IMR-90 (cell line): Measurements from ENCODE around the gene ANGPTL4. TPM values are rescaled to one million over a fixed set of nuclear protein-coding genes. Genes with fewer than 3 reads are reported as not detected.

ENCODE experiments used
- ATAC-seq: fragments of 200-7000 bp; cut with Tn5 transposase; 2 replicates; pipeline ENCODE4 v1.9.1; 2020; ENCODE audit warnings: low read depth, mild to moderate bottlenecking, moderate library complexity
- BruUV-seq: library from RNA; stranded (reverse); fragments of 400-500 nt; replicated peaks from 2 replicates; lab custom pipeline; 2021; lab: Mats Ljungman, UMichigan
- CTCF ChIA-PET: fragments of 300-600 bp; formaldehyde crosslinking; extraction: SDS; loops from one replicate; lab custom pipeline; 2021; ENCODE audit warnings: antibody characterized with exemption; lab: Yijun Ruan, JAX
- POLR2A ChIA-PET: fragments of 300-600 bp; sonication (Branson Sonifier 250); formaldehyde crosslinking; loops from one replicate; lab custom pipeline; 2022; ENCODE audit warnings: antibody characterized with exemption; ENCODE audit not compliant: unreplicated experiment; lab: Charles Lee
- DNase-seq: peaks from one replicate; pipeline ENCODE4 v3.0.0; 2013
- H2AFZ ChIP-seq: replicated peaks from 2 replicates; pipeline ENCODE3; 2013; ENCODE audit warnings: low read length, mild to moderate bottlenecking; ENCODE audit not compliant: poor library complexity
- H2AK5ac ChIP-seq: 2 replicates; pipeline ENCODE4 v1.6.1; 2013; ENCODE audit warnings: low read depth, low read length, inconsistent platforms
- H2AK9ac ChIP-seq: replicated peaks from 2 replicates; pipeline ENCODE3; 2013; ENCODE audit warnings: mild to moderate bottlenecking, low read depth, low read length, moderate library complexity; ENCODE audit not compliant: poor library complexity
- H2BK120ac ChIP-seq: 2 replicates; pipeline ENCODE4 v1.6.1; 2013; ENCODE audit warnings: low read depth, low read length, inconsistent platforms
- H2BK15ac ChIP-seq: 3 replicates; pipeline ENCODE4 v1.6.1; 2013; ENCODE audit warnings: low read depth, low read length, inconsistent platforms
- H2BK20ac ChIP-seq: 2 replicates; pipeline ENCODE4 v1.6.1; 2013; ENCODE audit warnings: low read depth, mild to moderate bottlenecking, inconsistent platforms, low read length, moderate library complexity
- H2BK5ac ChIP-seq: 2 replicates; pipeline ENCODE4 v1.6.1; 2013; ENCODE audit warnings: mild to moderate bottlenecking, low read depth, low read length, inconsistent platforms; ENCODE audit not compliant: poor library complexity, severe bottlenecking
- H3K14ac ChIP-seq: replicated peaks from 2 replicates; pipeline ENCODE4 v1.6.1; 2013; ENCODE audit warnings: low read depth, low read length, inconsistent platforms
- H3K18ac ChIP-seq: 2 replicates; pipeline ENCODE4 v1.6.1; 2013; ENCODE audit warnings: low read depth, low read length, control low read depth
- H3K23ac ChIP-seq: 2 replicates; pipeline ENCODE4 v1.6.1; 2013; ENCODE audit warnings: low read depth, low read length, inconsistent platforms
- H3K27ac ChIP-seq: 2 replicates; pipeline ENCODE4 v1.5.1; 2013; ENCODE audit warnings: mild to moderate bottlenecking, control low read depth, low read length; ENCODE audit not compliant: insufficient read depth
- H3K27me3 ChIP-seq: 2 replicates; pipeline ENCODE4 v1.6.1; 2013; ENCODE audit warnings: low read length; ENCODE audit not compliant: control insufficient read depth, insufficient read depth
- H3K36me3 ChIP-seq: 2 replicates; pipeline ENCODE4 v1.6.1; 2013; ENCODE audit warnings: low read length, mixed read lengths; ENCODE audit not compliant: control insufficient read depth, insufficient read depth
- H3K4ac ChIP-seq: 2 replicates; pipeline ENCODE4 v1.6.1; 2013; ENCODE audit warnings: low read depth, low read length, inconsistent platforms
- H3K4me1 ChIP-seq: 2 replicates; pipeline ENCODE4 v1.6.1; 2013; ENCODE audit warnings: low read length, mixed read lengths; ENCODE audit not compliant: control insufficient read depth, insufficient read depth
- H3K4me2 ChIP-seq: 2 replicates; pipeline ENCODE4 v1.6.1; 2013; ENCODE audit warnings: low read depth, mild to moderate bottlenecking, control low read depth, low read length, moderate library complexity
- H3K4me3 ChIP-seq: 2 replicates; pipeline ENCODE4 v1.5.1; 2013; ENCODE audit warnings: low read depth, mild to moderate bottlenecking, control low read depth, low read length, moderate library complexity; ENCODE audit not compliant: insufficient read depth
- H3K56ac ChIP-seq: 2 replicates; pipeline ENCODE4 v1.6.1; 2013; ENCODE audit warnings: low read length, inconsistent platforms; ENCODE audit not compliant: insufficient read depth; ENCODE audit errors: extremely low read depth
- H3K79me1 ChIP-seq, 2 experiments: 2 replicates each; pipeline ENCODE4 v1.6.1; 2013; ENCODE audit warnings: low read length in 2 of 2, inconsistent platforms in 1 of 2, low read depth in 1 of 2
- H3K9ac ChIP-seq: 2 replicates; pipeline ENCODE4 v1.6.1; 2013; ENCODE audit warnings: low read depth, low read length, control low read depth
- H3K9me1 ChIP-seq: 2 replicates; pipeline ENCODE4 v1.6.1; 2013; ENCODE audit warnings: low read length, inconsistent platforms; ENCODE audit not compliant: insufficient read depth
- H3K9me3 ChIP-seq: 2 replicates; pipeline ENCODE4 v1.6.1; 2013; ENCODE audit warnings: low read length; ENCODE audit not compliant: control insufficient read depth, insufficient read depth
- H4K20me1 ChIP-seq: 2 replicates; pipeline ENCODE4 v1.6.1; 2013; ENCODE audit warnings: low read length, inconsistent platforms; ENCODE audit not compliant: insufficient read depth
- H4K5ac ChIP-seq: 2 replicates; pipeline ENCODE4 v1.6.1; 2013; ENCODE audit warnings: mild to moderate bottlenecking, low read depth, low read length, control low read depth
- H4K8ac ChIP-seq, 2 experiments: 2 replicates each; pipeline ENCODE4 v1.6.1; 2013; ENCODE audit warnings: low read depth in 2 of 2, low read length in 2 of 2, control low read depth in 1 of 2, inconsistent platforms in 1 of 2
- H4K91ac ChIP-seq: 2 replicates; pipeline ENCODE4 v1.6.1; 2013; ENCODE audit warnings: low read depth, low read length, inconsistent platforms; ENCODE audit not compliant: insufficient read depth
- RCOR1 ChIP-seq: IDR thresholded peaks from 2 replicates; pipeline ENCODE4 v1.6.1; 2012; ENCODE audit warnings: mild to moderate bottlenecking, low read length, improper control_type of control experiment; ENCODE audit not compliant: insufficient replicate concordance
- WGBS, 2 experiments: methylation state at CpG; one replicate each; pipeline versions ENCODE4 v1.1.5 to v1.1.7; 2013; ENCODE audit warnings: missing lambda C conversion rate in 2 of 2; ENCODE audit not compliant: insufficient read length in 1 of 2; ENCODE audit errors: extremely low coverage in 2 of 2; 5-methylcytosine and 5-hydroxymethylcytosine counted together
- dilution Hi-C: fragments of 300-500 bp; cut with HindIII; formaldehyde crosslinking; loops from one replicate; pipeline ENCODE4 v1.14.3; 2018; ENCODE audit warnings: low sequenced_read_pairs; ENCODE audit not compliant: unreplicated experiment
- in situ Hi-C: fragments of 300-500 bp; cut with MboI; formaldehyde crosslinking; loops from 3 replicates; pipeline ENCODE4 v1.14.3; 2019; ENCODE audit warnings: low sequenced_read_pairs, inconsistent platforms, mixed read lengths
- intact Hi-C: fragments of 100-400 bp; cut with micrococcal nuclease; formaldehyde crosslinking; loops from 2 replicates; pipeline ENCODE4 v1.10.0; 2022
- polyA plus RNA-seq, 3 experiments: library from polyadenylated mRNA; depleted of rRNA; stranded (reverse); fragments of >200 nt; gene quantifications; 2 replicates each; pipeline ENCODE4 v1.2.3, GENCODE V29; 2012; ENCODE audit warnings: low replicate concordance in 1 of 3
- total RNA-seq: library from RNA; depleted of rRNA; stranded (reverse); fragments of >200 nt; gene quantifications from 2 replicates; pipeline ENCODE4 v1.2.3, GENCODE V29; 2012

Gene ANGPTL4
- total and polyA plus RNA-seq, 2 of the 4 experiments (the other 2 are of a cell fraction), result 1.4 to 19.1 TPM

DNA sequence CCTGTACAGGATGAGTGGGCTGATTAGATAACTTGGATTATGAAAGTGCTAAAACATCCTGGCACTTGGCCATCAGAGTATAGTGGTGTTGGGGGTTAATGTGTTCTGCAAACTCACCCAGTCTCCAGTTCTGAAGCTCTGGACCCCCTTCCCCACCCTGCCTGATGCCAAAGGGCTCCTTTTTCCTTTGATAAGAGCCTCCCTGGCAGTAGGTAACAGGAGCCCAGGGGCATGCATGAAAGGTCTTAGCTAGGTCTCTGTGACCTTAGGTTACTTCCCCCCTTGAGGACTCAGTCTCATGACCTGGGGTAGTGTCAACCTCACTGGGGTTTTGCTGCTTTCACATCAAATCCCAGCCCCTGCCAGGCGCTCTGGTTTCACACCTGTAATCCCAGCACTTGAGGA is 40.2 kb upstream of the ANGPTL4 start:
- H2BK5ac ChIP-seq, result no peak overlapping the region
- H3K4me3 ChIP-seq, result no peak overlapping the region
- H3K9me3 ChIP-seq, result peaks cover 6% of the 10 kb centered on the region
- H2BK15ac ChIP-seq, result no peak overlapping the region
- no peak overlapping the region for H3K14ac ChIP-seq
- no peak overlapping the region for H4K91ac ChIP-seq
- no peak overlapping the region for H3K23ac ChIP-seq
- ChIA-PET CTCF (interaction anchor here (0.8 kb wide), 1 partner anchor 8 kb away, joined by 6 read pairs; no protein-coding TSS in a partner anchor), POLR2A (no interaction called here)
- H3K56ac ChIP-seq, result no peak overlapping the region
- no TSS peak for BruUV-seq
- H4K8ac ChIP-seq, result no peak overlapping the region
- DNase-seq (no peak), ATAC-seq (no peak)
- H2AK9ac ChIP-seq, result peak overlapping the region; percentile 5
- peaks cover 9% of the 10 kb centered on the region for H3K4me1 ChIP-seq
- no peak overlapping the region for H3K9ac ChIP-seq
- H3K4ac ChIP-seq, result no peak overlapping the region
- peaks cover 29 to 55% of the 10 kb centered on the region in 2 experiments for H3K79me1 ChIP-seq
- peaks cover 8% of the 10 kb centered on the region; the same call in 1 of the 2 replicates for H3K9me1 ChIP-seq
- H3K27me3 ChIP-seq, result no peaks in the 10 kb centered on the region; the same call in 1 of the 2 replicates
- in situ Hi-C loops, result loop anchor here (5.0 kb wide), 1 partner anchor 254 kb away; the partner anchor contains the start of gene MYO1F
- dilution Hi-C loops, result no loop called here
- H3K4me2 ChIP-seq, result no peak overlapping the region
- no peak overlapping the region for H2AK5ac ChIP-seq
- H3K27ac ChIP-seq, result no peak overlapping the region
- H2BK20ac ChIP-seq, result no peak overlapping the region
- intact Hi-C loops, result no loop called here
- no peak overlapping the region for H3K18ac ChIP-seq
- WGBS, 2 experiments, result no CpG with 5 or more reads among the region's 1 CpG
- H4K20me1 ChIP-seq, result peaks cover 31% of the 10 kb centered on the region
- no peak overlapping the region for H2AFZ ChIP-seq
- peaks cover 13% of the 10 kb centered on the region for H3K36me3 ChIP-seq
- no peak for TF ChIP-seq RCOR1
- no peak overlapping the region for H2BK120ac ChIP-seq
- H4K5ac ChIP-seq, result no peak overlapping the region
